GM18520 (cell line): Measurements from ENCODE around the gene ZNF695.

ENCODE experiments used
- ATAC-seq: cut with Tn5 transposase; IDR thresholded peaks from one replicate; pipeline ENCODE4 v1.9.1; 2021; ENCODE audit not compliant: unreplicated experiment

ZNF695 gene

GRCh38 chr1:246959944-246960693 lies 47.7 kb downstream of the ZNF695 start:
- ATAC-seq, result peak; percentile 60

- ATAC-seq, result no peak
Measured at GRCh38 chr1:246954126-246954525, 53.7 kb downstream of the ZNF695 start.

- ATAC-seq, result no peak
Measured at GRCh38 chr1:246951413-246951812, 56.4 kb downstream of the ZNF695 start.

- no peak for ATAC-seq
Measured at GRCh38 chr1:246949956-246950355, 57.9 kb downstream of the ZNF695 start.

- no peak for ATAC-seq
Measured at GRCh38 chr1:246947255-246947654, 60.6 kb downstream of the ZNF695 start.

- no peak for ATAC-seq
Measured at GRCh38 chr1:246946366-246946765, 61.5 kb downstream of the ZNF695 start.
